ENCODE data around the gene MACO1.
A peak's percentile ranks its signal among the peaks of the same experiment; 100 is the strongest.
"Not testable (repeated sequence)": the region's sequence is repeated elsewhere in the genome, so short reads cannot be mapped to it uniquely, and the experiment has no call there.

MACO1 gene

DNA sequence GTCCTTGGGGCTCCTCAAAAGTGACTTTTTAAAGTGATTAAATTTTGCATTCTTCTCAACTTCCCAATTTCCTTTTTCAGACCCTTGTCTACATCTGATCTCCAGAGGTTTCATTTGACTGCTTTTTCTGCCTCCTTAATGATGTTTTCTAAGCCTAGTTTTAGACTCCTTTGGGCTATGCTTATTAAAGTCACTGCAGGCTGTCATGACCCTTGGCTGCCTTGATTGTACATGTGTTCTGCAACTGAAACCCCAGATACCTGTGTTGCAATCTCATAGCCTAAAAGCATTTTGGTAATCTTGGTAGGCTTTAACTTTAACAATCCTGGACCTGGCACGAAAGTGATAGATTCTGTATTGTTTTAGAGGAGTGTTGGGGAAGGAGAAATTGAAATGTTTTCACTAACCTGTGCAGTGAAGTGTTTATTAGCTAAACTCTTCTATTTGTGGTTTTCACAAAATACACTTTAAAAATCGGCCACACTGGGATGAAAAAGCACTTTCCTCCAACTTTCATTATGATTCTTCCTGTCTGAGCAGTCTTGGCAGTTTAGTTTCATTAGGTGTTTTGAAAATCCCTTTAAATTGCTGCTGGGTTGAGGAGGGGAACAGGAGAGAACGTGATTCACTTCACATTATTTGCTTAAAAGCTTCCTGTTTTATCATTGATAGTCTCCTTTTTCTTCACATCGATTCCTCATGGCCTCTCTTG is 4.9 kb downstream of the MACO1 start:
- FAIRE-seq, result peak; percentile 75

DNA sequence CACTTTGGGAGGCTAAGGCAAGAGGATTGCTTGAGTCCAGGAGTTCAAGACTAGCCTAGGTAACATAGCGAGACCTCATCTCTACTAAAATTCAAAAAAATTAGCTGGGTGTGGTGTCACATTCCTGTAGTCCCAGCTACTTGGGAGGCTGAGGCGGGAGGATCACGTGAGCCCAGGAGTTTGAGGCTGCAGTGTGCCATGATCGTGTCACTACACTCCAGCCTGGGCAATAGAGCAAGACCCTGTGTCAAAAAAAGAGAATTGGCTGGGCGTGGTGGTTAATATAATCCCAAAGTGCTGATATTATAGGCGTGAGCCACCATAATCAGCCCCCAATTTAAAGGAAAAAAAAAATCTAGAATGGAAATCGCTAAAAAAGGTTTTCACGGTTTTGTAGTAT is 7.0 kb downstream of the MACO1 start:
- TF ChIP-seq TAF1 (IDR thresholded peaks at IDR 0.05; ENCODE audit: borderline replicate concordance, low read depth, low read length) (no peak), POLR2A (IDR thresholded peaks at IDR 0.05; ENCODE audit: low read depth, low read length) (no peak), POLR2AphosphoS5 (IDR thresholded peaks at IDR 0.05; ENCODE audit: low read depth, low read length) (no peak)
- FAIRE-seq (no peak), DNase-seq (ENCODE audit: insufficient read length) (no peak)

More for the DNA sequence above, 4.9 kb downstream of the MACO1 start:
- DNase-seq (ENCODE audit: insufficient read length), result no peak
- TF ChIP-seq TAF1 (IDR thresholded peaks at IDR 0.05; ENCODE audit: borderline replicate concordance, low read depth, low read length) (no peak), POLR2A (IDR thresholded peaks at IDR 0.05; ENCODE audit: low read depth, low read length) (no peak), POLR2AphosphoS5 (IDR thresholded peaks at IDR 0.05; ENCODE audit: low read depth, low read length) (no peak)

DNA sequence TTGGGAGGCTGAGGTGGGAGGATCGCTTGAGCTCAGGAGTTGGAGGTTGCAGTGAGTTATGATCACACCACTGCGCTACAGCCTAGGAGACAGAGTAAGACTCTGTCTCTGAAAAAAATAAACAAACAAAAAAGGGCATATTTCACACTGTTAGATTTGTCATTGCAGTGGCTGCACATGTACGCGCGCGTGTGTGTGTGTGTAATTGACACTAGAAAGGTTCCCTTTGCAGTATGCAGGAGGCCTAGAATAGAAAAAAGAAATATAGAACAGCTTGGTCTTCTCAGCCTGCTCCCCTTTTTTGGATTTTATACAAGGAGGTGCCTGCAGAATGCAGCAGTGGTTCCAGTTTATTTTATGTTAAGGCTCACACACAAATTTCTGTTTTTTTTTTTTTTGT is 8.6 kb downstream of the MACO1 start:
- DNase-seq (ENCODE audit: insufficient read length), result no peak
- FAIRE-seq, result no peak
- TF ChIP-seq POLR2A (IDR thresholded peaks at IDR 0.05; ENCODE audit: low read depth, low read length) (no peak), POLR2AphosphoS5 (IDR thresholded peaks at IDR 0.05; ENCODE audit: low read depth, low read length) (no peak), TAF1 (IDR thresholded peaks at IDR 0.05; ENCODE audit: borderline replicate concordance, low read depth, low read length) (no peak)

DNA sequence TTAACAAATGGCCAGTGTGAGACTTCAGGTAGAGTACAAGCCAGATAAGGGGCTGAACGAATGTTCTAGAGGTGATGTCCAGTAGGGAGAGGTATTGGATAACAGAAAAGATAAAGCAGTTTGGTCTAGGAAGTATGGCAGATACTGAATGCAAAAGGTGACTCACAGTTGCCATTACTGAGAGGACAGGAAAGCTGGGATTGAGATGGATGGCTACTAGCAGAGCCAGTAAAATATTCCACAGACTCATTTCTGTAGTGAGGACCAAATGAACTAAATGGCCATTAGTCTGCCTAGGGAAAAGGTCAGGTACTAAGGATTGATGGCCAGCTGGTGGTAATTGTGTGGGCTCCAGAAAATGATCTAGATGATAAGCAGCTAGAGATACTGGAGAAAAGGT is 11.5 kb downstream of the MACO1 start:
- DNase-seq (ENCODE audit: insufficient read length) (no peak), FAIRE-seq (no peak)
- no peak for TF ChIP-seq TAF1 (IDR thresholded peaks at IDR 0.05; ENCODE audit: borderline replicate concordance, low read depth, low read length)
- no peak for TF ChIP-seq POLR2AphosphoS5 (IDR thresholded peaks at IDR 0.05; ENCODE audit: low read depth, low read length)
- TF ChIP-seq POLR2A (IDR thresholded peaks at IDR 0.05; ENCODE audit: low read depth, low read length), result no peak

DNA sequence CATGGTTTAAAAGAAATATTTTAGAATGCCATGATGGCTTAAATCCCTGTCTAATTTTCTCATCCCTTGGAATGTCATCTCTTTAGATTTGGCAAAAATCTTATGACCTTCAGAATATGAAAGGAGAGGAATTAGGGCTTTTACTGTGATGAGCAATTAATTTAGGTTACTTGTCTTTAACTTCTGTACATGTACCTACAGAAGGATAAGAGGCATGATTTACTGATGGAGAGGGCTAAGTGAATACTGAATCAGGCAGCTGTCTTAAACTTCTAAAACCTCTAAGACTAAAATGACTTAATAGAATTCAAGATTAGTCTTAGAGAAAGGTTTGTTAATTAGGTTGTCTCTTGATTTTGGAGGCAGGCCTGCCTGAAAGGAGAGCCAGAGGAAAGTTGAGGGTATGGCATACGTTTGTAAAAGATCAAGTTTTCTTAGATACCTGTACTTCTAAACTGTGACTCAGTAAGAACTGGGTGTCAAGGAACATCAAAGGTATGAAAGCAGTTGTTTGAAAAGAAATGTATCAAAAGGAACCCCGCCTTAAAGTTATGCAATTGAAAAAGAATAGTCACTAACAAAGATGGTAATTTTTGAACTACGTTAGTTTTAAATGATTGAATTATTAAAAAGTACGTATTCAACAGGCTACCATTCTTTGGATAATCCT is 12.5 kb downstream of the MACO1 start:
- TF ChIP-seq TAF1 (IDR thresholded peaks at IDR 0.05; ENCODE audit: borderline replicate concordance, low read depth, low read length) (no peak), POLR2AphosphoS5 (IDR thresholded peaks at IDR 0.05; ENCODE audit: low read depth, low read length) (no peak), POLR2A (IDR thresholded peaks at IDR 0.05; ENCODE audit: low read depth, low read length) (no peak)
- DNase-seq (ENCODE audit: insufficient read length) (no peak), FAIRE-seq (peak; percentile 42)

DNA sequence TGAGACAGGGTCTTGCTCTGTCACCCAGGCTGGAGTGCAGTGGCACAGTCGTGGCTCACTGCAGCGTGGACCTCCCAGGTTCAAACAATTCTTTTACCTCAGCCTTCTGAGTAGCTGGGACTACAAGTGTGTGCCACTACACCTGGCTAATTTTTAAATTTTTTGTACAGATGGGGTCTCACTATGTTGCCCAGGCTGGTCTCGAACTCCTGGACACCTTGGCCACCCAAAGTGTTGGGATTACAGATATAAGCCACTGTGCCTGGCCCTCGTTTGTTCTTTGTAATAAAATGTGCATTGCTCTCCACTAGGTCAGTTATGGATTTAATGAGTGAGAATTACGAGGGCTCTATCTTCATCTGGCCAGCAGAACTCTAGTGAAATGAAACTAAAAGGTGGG is 13.9 kb downstream of the MACO1 start:
- not testable (repeated sequence) for DNase-seq (ENCODE audit: insufficient read length)
- peak; percentile 9 for FAIRE-seq

DNA sequence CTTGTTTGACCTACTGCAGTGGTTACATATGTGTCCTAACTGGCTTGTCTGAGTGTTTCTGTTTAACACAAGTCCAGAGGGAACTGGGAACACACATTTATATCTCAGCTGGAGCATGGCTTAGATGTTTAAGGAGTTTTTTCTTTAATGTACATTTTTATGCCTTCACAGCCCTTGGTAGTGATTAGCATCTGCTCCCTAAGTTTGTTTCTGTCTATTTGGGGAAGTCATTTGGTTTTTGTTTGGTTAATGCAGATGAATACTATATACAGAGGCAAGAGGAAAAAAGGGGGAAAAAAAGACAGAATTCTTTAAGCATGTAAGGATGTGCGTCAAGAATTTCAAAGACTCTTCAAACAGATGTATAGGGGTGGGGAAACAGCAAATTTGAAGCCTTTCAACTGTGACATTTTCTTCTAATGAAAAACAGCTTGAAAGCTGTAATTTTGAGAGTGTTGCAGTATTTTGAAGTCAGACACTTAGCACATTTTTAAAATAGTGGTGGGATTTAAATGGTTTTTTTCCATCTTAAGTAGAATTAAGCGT is 15.4 kb downstream of the MACO1 start:
- DNase-seq (ENCODE audit: insufficient read length) (no peak), FAIRE-seq (no peak)
- TF ChIP-seq TAF1 (IDR thresholded peaks at IDR 0.05; ENCODE audit: borderline replicate concordance, low read depth, low read length) (no peak), POLR2AphosphoS5 (IDR thresholded peaks at IDR 0.05; ENCODE audit: low read depth, low read length) (no peak), POLR2A (IDR thresholded peaks at IDR 0.05; ENCODE audit: low read depth, low read length) (no peak)

DNA sequence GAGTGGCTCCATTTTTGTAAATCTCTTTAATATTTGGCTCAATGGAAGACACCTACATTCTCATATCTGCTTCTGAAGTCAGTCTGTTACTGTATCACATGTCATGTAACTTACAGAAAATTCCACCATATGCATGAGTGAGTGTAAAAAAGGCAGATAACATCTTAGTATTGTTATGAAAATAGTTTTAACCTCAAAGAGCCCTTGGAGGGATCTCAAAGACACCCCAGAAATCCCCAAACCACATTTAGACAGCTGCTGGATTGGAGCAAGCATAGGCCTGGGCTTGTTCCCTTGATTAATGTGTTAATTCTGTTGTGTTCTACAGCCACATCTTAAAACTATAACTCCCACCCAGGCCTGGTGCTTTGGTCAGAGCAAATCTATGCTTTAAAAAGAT is 16.9 kb downstream of the MACO1 start:
- FAIRE-seq (peak; percentile 84), DNase-seq (ENCODE audit: insufficient read length) (no peak)
- no peak for TF ChIP-seq POLR2A (IDR thresholded peaks at IDR 0.05; ENCODE audit: low read depth, low read length)
- TF ChIP-seq TAF1 (IDR thresholded peaks at IDR 0.05; ENCODE audit: borderline replicate concordance, low read depth, low read length), result no peak
- no peak for TF ChIP-seq POLR2AphosphoS5 (IDR thresholded peaks at IDR 0.05; ENCODE audit: low read depth, low read length)

DNA sequence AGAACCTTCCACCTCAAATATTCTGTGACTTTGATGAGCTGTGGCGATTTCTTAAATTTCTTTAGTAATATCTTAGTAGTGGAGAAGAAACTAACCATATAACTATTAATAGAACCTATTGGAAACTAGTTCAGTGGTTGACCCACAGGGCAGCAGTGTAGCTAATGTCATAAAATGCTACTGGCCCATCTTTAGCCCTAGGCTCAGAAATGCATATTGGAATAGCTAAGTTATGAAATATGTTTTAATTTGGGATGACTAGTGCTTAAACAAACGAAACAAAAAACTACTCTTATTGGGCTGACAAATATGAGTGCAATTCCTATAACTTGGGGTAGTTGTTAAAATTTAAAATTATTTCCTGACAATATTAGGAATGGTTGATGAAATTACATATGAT is 20.2 kb downstream of the MACO1 start:
- no peak for FAIRE-seq
- no peak for TF ChIP-seq TAF1 (IDR thresholded peaks at IDR 0.05; ENCODE audit: borderline replicate concordance, low read depth, low read length)
- no peak for TF ChIP-seq POLR2AphosphoS5 (IDR thresholded peaks at IDR 0.05; ENCODE audit: low read depth, low read length)
- TF ChIP-seq POLR2A (IDR thresholded peaks at IDR 0.05; ENCODE audit: low read depth, low read length), result no peak
- no peak for DNase-seq (ENCODE audit: insufficient read length)

DNA sequence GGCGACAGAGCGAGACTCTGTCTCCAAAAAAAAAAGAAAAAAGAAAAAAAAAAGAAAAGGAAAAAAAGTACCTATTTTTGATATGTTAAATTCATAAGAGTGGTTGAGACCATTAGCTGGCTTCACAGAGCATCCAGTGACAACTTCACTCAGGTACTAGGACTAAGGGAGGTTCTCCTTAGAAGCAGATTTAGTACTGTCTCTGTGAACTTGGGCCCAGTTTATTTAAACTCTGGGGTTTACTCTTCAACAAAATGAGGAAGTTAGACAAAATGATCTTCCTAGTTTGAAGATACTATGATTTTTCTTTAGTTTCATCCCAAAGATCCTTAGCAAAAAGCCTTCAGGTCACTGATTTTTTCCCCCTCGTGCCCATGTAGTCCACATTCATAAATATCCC is 21.2 kb downstream of the MACO1 start:
- DNase-seq (ENCODE audit: insufficient read length) (no peak), FAIRE-seq (peak; percentile 79)
- TF ChIP-seq POLR2A (IDR thresholded peaks at IDR 0.05; ENCODE audit: low read depth, low read length) (no peak), POLR2AphosphoS5 (IDR thresholded peaks at IDR 0.05; ENCODE audit: low read depth, low read length) (no peak), TAF1 (IDR thresholded peaks at IDR 0.05; ENCODE audit: borderline replicate concordance, low read depth, low read length) (no peak)

DNA sequence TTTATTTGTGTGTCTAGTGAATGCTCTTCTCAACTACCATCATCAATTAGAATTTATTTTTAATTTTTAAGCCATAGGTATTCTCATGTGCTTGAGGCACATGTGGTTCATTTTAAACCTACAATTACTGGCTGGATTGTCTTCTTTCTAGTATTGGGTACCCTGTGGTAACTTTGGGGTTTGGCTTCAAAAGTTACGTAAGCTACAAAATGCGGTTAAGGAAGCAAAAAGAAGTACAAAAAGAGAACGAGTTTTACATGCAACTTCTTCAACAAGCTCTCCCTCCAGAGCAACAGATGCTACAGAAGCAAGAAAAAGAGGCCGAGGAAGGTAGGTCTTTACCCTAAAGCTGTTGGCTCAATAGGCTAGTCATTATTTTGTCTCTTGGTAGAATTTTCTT is 25.8 kb downstream of the MACO1 start:
- TF ChIP-seq POLR2A (IDR thresholded peaks at IDR 0.05; ENCODE audit: low read depth, low read length), result no peak
- TF ChIP-seq TAF1 (IDR thresholded peaks at IDR 0.05; ENCODE audit: borderline replicate concordance, low read depth, low read length), result no peak
- TF ChIP-seq POLR2AphosphoS5 (IDR thresholded peaks at IDR 0.05; ENCODE audit: low read depth, low read length), result no peak
- FAIRE-seq (no peak), DNase-seq (ENCODE audit: insufficient read length) (no peak)

Measured in GM12892 (cell line).